HCT116 (cell line): ENCODE measurements around the gene NEK9. TPM values are rescaled to one million over a fixed set of nuclear protein-coding genes. Genes with fewer than 3 reads are reported as not detected.

Source experiments
- ATAC-seq: fragments of 200-7000 bp; cut with Tn5 transposase; 2 replicates; pipeline ENCODE4 v1.9.1; 2020; ENCODE audit warnings: mild to moderate bottlenecking, moderate library complexity
- BruUV-seq: library from RNA; stranded (reverse); fragments of 400-500 nt; replicated peaks from 2 replicates; lab custom pipeline; 2021; lab: Mats Ljungman, UMichigan
- CTCF ChIA-PET: fragments of 300-600 bp; sonication (Branson Sonifier 250); formaldehyde crosslinking; loops from one replicate; lab custom pipeline; 2021; ENCODE audit warnings: antibody characterized with exemption; lab: Charles Lee
- POLR2A ChIA-PET: fragments of 300-600, 350-600 bp; sonication (Branson Sonifier 250); formaldehyde crosslinking; loops from one replicate; lab custom pipeline; 2021; ENCODE audit warnings: antibody characterized with exemption; lab: Charles Lee
- RAD21 ChIA-PET, 2 experiments: fragments of 300-600 bp; sonication (Branson Sonifier 250); formaldehyde crosslinking; loops; one replicate each; lab custom pipeline; 2023; ENCODE audit warnings: low total read pairs in 2 of 2; ENCODE audit not compliant: uncharacterized antibody in 2 of 2, unreplicated experiment in 2 of 2, low non-redundant PET in 1 of 2; lab: Charles Lee
- DNase-seq: peaks from one replicate; pipeline ENCODE4 v3.0.0-alpha.2; 2010; ENCODE audit warnings: low read depth, low spot score
- H2AFZ ChIP-seq: fragments of 200-600 bp; shearing (Covaris generic), sonication (generic); 2 replicates; pipeline ENCODE4 v1.6.1; 2017; ENCODE audit warnings: low read depth, mixed run types, mixed read lengths, antibody characterized with exemption, low read length; ENCODE audit not compliant: poor library complexity, severe bottlenecking
- H3K27ac ChIP-seq: 2 replicates; pipeline ENCODE4 v1.5.1; 2012; ENCODE audit warnings: low read depth, low read length
- H3K27me3 ChIP-seq: fragments of 200-600 bp; sonication (generic); 2 replicates; pipeline ENCODE4 v1.6.1; 2016; ENCODE audit warnings: mixed run types, low read length, mixed read lengths; ENCODE audit not compliant: insufficient read depth
- H3K36me3 ChIP-seq, 2 experiments: fragments of 200-500 bp in 1 of 2; fragments of 200-600 bp in 1 of 2; sonication (Bioruptor generic) in 1 of 2; sonication (generic) in 1 of 2; 2 replicates each; pipeline versions ENCODE4 v1.5.1 to v1.6.1; 2014 to 2016; ENCODE audit warnings: low read length in 2 of 2, inconsistent platforms in 1 of 2, mixed read lengths in 1 of 2, mixed run types in 1 of 2; ENCODE audit not compliant: insufficient read depth in 2 of 2, control insufficient read depth in 1 of 2
- H3K4me1 ChIP-seq, 2 experiments: fragments of 200-600 bp in 1 of 2; sonication (generic) in 1 of 2; 2 replicates each; pipeline versions ENCODE4 v1.5.1 to v1.6.1; 2012 to 2017; ENCODE audit warnings: low read length in 2 of 2, inconsistent platforms in 1 of 2, mild to moderate bottlenecking in 1 of 2, mixed read lengths in 1 of 2, mixed run types in 1 of 2, moderate library complexity in 1 of 2; ENCODE audit not compliant: insufficient read depth in 2 of 2, control insufficient read depth in 1 of 2
- H3K4me2 ChIP-seq: fragments of 200-600 bp; sonication (generic); 2 replicates; pipeline ENCODE4 v1.6.1; 2017; ENCODE audit warnings: mixed run types, low read length, mixed read lengths
- H3K4me3 ChIP-seq, 2 experiments: fragments of 200-600 bp in 1 of 2; sonication (generic) in 1 of 2; replicated peaks in 1 of 2; 2 replicates each; pipeline ENCODE4 v1.5.1; 2011 to 2016; ENCODE audit warnings: low read length in 2 of 2, control low read depth in 1 of 2, low read depth in 1 of 2, mild to moderate bottlenecking in 1 of 2, mixed read lengths in 1 of 2, mixed run types in 1 of 2
- H3K79me2 ChIP-seq: fragments of 200-600 bp; sonication (generic); 2 replicates; pipeline ENCODE4 v1.6.1; 2017; ENCODE audit warnings: mild to moderate bottlenecking, mixed run types, low read length, moderate library complexity, mixed read lengths; ENCODE audit not compliant: insufficient read depth
- H3K9ac ChIP-seq: fragments of 200-600 bp; sonication (generic); 2 replicates; pipeline ENCODE4 v1.6.1; 2016; ENCODE audit warnings: low read length, mixed read lengths
- H3K9me2 ChIP-seq: fragments of 200-600 bp; sonication (generic), shearing (Covaris generic); 2 replicates; pipeline ENCODE4 v1.6.1; 2017; ENCODE audit warnings: mixed run types, mild to moderate bottlenecking, moderate library complexity; ENCODE audit not compliant: insufficient read depth
- H3K9me3 ChIP-seq, 2 experiments: fragments of 200-500 bp in 1 of 2; fragments of 200-600 bp in 1 of 2; sonication (Bioruptor generic) in 1 of 2; sonication (generic) in 1 of 2; 2 replicates each; pipeline ENCODE4 v1.6.1; 2014 to 2017; ENCODE audit warnings: low read length in 2 of 2, mixed read lengths in 2 of 2, inconsistent platforms in 1 of 2, low read depth in 1 of 2, mild to moderate bottlenecking in 1 of 2, mixed run types in 1 of 2, moderate library complexity in 1 of 2; ENCODE audit not compliant: control insufficient read depth in 1 of 2, insufficient read depth in 1 of 2
- H4K20me1 ChIP-seq: fragments of 200-600 bp; sonication (generic), shearing (Covaris generic); 2 replicates; pipeline ENCODE4 v1.6.1; 2017; ENCODE audit warnings: mixed run types, mild to moderate bottlenecking, moderate library complexity; ENCODE audit not compliant: insufficient read depth
- CEBPB ChIP-seq: IDR thresholded peaks from 2 replicates; pipeline ENCODE4 v1.6.1; 2012; ENCODE audit warnings: low read depth
- EGR1 ChIP-seq: IDR thresholded peaks from 2 replicates; pipeline ENCODE4 v1.6.1; 2012; ENCODE audit warnings: low read depth
- EZH2phosphoT487 ChIP-seq: fragments of 200-600 bp; IDR thresholded peaks from 2 replicates; pipeline ENCODE4 v1.6.1; 2018; ENCODE audit warnings: antibody characterized with exemption, borderline replicate concordance
- FOSL1 ChIP-seq: IDR thresholded peaks from 2 replicates; pipeline ENCODE4 v1.6.1; 2012; ENCODE audit warnings: low read depth
- POLR2AphosphoS5 ChIP-seq: IDR thresholded peaks from 2 replicates; pipeline ENCODE4 v1.6.1; 2011; ENCODE audit warnings: mild to moderate bottlenecking, low read depth, low read length, moderate library complexity
- RAD21 ChIP-seq: IDR thresholded peaks from 2 replicates; pipeline ENCODE4 v1.6.1; 2012; ENCODE audit warnings: low read depth, mild to moderate bottlenecking
- SIN3A ChIP-seq: IDR thresholded peaks from 2 replicates; pipeline ENCODE4 v1.6.1; 2012; ENCODE audit warnings: low read depth
- SRF ChIP-seq: IDR thresholded peaks from 2 replicates; pipeline ENCODE4 v1.6.1; 2012; ENCODE audit warnings: low read depth
- TCF7L2 ChIP-seq: IDR thresholded peaks from 2 replicates; pipeline ENCODE4 v1.7.0; 2011; ENCODE audit warnings: borderline replicate concordance, inconsistent platforms; ENCODE audit not compliant: insufficient read depth, insufficient read length; ENCODE audit errors: extremely low read depth
- YY1 ChIP-seq: IDR thresholded peaks from 2 replicates; pipeline ENCODE4 v1.6.1; 2011; ENCODE audit warnings: low read length, low read depth, moderate library complexity, mild to moderate bottlenecking; ENCODE audit not compliant: insufficient replicate concordance; ENCODE audit errors: extremely low read depth
- ZFX ChIP-seq: fragments of 450-650 bp; IDR thresholded peaks from 2 replicates; pipeline ENCODE4 v1.6.1; 2017
- ZNF274 ChIP-seq: fragments of 200-500 bp; sonication (Bioruptor generic); IDR thresholded peaks from 2 replicates; pipeline ENCODE4 v1.6.1; 2014; ENCODE audit warnings: mild to moderate bottlenecking, low read depth, low read length, inconsistent platforms
- intact Hi-C: fragments of 100-400 bp; cut with micrococcal nuclease; formaldehyde crosslinking; loops from 2 replicates; pipeline ENCODE4 v1.10.0; 2022
- total RNA-seq: library from RNA; stranded (reverse); gene quantifications from one replicate; pipeline ENCODE4 v1.2.1, GENCODE V29; 2021; ENCODE audit not compliant: unreplicated experiment
- TF ChIP-seq, protein P1 (sequence below): IDR thresholded peaks from 2 replicates; pipeline ENCODE4 v1.6.1; 2012
- TF ChIP-seq, protein P2 (sequence below): IDR thresholded peaks from 2 replicates; pipeline ENCODE4 v1.6.1; 2011; ENCODE audit warnings: mild to moderate bottlenecking, low read length, moderate library complexity; ENCODE audit not compliant: insufficient replicate concordance; ENCODE audit errors: extremely low read depth
- TF ChIP-seq, protein P3 (sequence below): IDR thresholded peaks from 2 replicates; pipeline ENCODE4 v1.6.1; 2012; ENCODE audit warnings: low read depth
- TF ChIP-seq, protein P4 (sequence below), 3 experiments: fragments of 200-600 bp in 1 of 3; sonication (generic) in 1 of 3; IDR thresholded peaks in 2 of 3; conservative IDR thresholded peaks in 1 of 3; 2 replicates each; pipeline ENCODE4 v1.5.1; 2012 to 2017; ENCODE audit warnings: low read depth in 2 of 3, low read length in 2 of 3, antibody characterized with exemption in 1 of 3, borderline replicate concordance in 1 of 3, control low read depth in 1 of 3, mild to moderate bottlenecking in 1 of 3, mixed read lengths in 1 of 3, mixed run types in 1 of 3, moderate library complexity in 1 of 3; ENCODE audit not compliant: insufficient read depth in 1 of 3

Gene NEK9
- total RNA-seq, 1 experiment from 2014 or later = 64.4 TPM

DNA sequence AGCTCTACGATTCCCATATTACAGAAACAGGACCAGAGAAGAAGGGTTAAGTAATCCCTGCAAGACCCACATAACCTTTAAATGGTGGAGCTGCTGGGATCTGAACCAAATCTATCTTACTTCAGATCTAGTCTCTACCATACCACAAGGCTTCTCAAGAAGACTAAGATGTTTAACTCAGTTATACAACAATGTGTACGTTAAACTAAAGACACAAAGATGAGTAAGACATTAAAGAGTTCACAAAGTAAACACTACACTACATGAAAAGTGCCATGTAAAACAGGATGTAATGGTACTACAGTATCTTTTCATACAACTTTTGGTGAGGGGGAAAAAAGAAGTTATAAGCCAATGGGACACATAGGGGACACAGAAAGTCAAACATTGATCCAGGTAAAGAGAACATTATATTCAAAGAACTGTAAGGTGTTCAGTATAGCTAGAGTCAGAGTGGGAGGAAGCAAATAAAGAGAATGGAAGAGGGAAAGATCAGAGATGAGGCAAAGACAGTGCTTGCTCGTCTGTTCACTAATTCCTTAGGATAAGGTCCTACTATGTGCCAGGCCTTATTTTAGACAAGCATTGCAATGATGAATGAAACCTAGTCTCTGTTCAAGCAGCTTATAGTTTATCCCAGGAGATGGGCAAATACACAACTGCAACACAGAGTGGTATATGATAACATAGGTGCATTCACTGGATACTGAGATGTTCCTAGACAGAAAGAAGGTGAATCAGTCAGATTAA lies 41.9 kb upstream of the NEK9 start:
- Histone ChIP-seq H3K4me3 (no peak overlapping the region), H3K27ac (no peak overlapping the region), H3K9ac (no peak overlapping the region), H3K9me2 (no peaks in the 10 kb centered on the region), H3K4me1 (peaks cover 0 to 4% of the 10 kb centered on the region in 2 experiments; a peak in 1 of 4 replicates), H3K4me2 (no peak overlapping the region), H2AFZ (no peak overlapping the region), H3K36me3 (no peaks in the 10 kb centered on the region), H4K20me1 (0 out of 2 replicates have a peak, but pooled peaks cover 4% of the 10 kb centered on the region), H3K27me3 (no peaks in the 10 kb centered on the region), H3K79me2 (peaks cover 97% of the 10 kb centered on the region), H3K9me3 (no peaks in the 10 kb centered on the region)
- RAD21 ChIA-PET = no interaction called here
- DNase-seq (no peak), ATAC-seq (no peak)
- POLR2A ChIA-PET = no interaction called here
- intact Hi-C loops = no loop called here
- BruUV-seq = no TSS peak
- CTCF ChIA-PET = no interaction called here
- TF ChIP-seq, protein P1, sequence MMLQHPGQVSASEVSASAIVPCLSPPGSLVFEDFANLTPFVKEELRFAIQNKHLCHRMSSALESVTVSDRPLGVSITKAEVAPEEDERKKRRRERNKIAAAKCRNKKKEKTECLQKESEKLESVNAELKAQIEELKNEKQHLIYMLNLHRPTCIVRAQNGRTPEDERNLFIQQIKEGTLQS = no peak
- TF ChIP-seq CEBPB (no peak), RAD21 (no peak), YY1 (no peak), ZNF274 (no peak), FOSL1 (no peak), POLR2AphosphoS5 (no peak), EGR1 (no peak), SIN3A (no peak), ZFX (no peak), SRF (no peak), EZH2phosphoT487 (no peak), TCF7L2 (no peak)
- TF ChIP-seq, protein P2, sequence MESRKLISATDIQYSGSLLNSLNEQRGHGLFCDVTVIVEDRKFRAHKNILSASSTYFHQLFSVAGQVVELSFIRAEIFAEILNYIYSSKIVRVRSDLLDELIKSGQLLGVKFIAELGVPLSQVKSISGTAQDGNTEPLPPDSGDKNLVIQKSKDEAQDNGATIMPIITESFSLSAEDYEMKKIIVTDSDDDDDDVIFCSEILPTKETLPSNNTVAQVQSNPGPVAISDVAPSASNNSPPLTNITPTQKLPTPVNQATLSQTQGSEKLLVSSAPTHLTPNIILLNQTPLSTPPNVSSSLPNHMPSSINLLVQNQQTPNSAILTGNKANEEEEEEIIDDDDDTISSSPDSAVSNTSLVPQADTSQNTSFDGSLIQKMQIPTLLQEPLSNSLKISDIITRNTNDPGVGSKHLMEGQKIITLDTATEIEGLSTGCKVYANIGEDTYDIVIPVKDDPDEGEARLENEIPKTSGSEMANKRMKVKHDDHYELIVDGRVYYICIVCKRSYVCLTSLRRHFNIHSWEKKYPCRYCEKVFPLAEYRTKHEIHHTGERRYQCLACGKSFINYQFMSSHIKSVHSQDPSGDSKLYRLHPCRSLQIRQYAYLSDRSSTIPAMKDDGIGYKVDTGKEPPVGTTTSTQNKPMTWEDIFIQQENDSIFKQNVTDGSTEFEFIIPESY = no peak
- TF ChIP-seq, protein P3, sequence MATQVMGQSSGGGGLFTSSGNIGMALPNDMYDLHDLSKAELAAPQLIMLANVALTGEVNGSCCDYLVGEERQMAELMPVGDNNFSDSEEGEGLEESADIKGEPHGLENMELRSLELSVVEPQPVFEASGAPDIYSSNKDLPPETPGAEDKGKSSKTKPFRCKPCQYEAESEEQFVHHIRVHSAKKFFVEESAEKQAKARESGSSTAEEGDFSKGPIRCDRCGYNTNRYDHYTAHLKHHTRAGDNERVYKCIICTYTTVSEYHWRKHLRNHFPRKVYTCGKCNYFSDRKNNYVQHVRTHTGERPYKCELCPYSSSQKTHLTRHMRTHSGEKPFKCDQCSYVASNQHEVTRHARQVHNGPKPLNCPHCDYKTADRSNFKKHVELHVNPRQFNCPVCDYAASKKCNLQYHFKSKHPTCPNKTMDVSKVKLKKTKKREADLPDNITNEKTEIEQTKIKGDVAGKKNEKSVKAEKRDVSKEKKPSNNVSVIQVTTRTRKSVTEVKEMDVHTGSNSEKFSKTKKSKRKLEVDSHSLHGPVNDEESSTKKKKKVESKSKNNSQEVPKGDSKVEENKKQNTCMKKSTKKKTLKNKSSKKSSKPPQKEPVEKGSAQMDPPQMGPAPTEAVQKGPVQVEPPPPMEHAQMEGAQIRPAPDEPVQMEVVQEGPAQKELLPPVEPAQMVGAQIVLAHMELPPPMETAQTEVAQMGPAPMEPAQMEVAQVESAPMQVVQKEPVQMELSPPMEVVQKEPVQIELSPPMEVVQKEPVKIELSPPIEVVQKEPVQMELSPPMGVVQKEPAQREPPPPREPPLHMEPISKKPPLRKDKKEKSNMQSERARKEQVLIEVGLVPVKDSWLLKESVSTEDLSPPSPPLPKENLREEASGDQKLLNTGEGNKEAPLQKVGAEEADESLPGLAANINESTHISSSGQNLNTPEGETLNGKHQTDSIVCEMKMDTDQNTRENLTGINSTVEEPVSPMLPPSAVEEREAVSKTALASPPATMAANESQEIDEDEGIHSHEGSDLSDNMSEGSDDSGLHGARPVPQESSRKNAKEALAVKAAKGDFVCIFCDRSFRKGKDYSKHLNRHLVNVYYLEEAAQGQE = no peak
- TF ChIP-seq, protein P4, sequence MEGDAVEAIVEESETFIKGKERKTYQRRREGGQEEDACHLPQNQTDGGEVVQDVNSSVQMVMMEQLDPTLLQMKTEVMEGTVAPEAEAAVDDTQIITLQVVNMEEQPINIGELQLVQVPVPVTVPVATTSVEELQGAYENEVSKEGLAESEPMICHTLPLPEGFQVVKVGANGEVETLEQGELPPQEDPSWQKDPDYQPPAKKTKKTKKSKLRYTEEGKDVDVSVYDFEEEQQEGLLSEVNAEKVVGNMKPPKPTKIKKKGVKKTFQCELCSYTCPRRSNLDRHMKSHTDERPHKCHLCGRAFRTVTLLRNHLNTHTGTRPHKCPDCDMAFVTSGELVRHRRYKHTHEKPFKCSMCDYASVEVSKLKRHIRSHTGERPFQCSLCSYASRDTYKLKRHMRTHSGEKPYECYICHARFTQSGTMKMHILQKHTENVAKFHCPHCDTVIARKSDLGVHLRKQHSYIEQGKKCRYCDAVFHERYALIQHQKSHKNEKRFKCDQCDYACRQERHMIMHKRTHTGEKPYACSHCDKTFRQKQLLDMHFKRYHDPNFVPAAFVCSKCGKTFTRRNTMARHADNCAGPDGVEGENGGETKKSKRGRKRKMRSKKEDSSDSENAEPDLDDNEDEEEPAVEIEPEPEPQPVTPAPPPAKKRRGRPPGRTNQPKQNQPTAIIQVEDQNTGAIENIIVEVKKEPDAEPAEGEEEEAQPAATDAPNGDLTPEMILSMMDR (IDR thresholded peaks at IDR 0.05 in 2 of 3, conservative IDR thresholded peaks at IDR 0.05 in 1 of 3; ENCODE audit: borderline replicate concordance in 1 of 3, insufficient read depth in 1 of 3, low read depth in 2 of 3, low read length in 2 of 3) = no peak
